Activated naive CD4-positive, alpha-beta T cell treated with anti-CD3 and anti-CD28 coated beads, Interleukin-2, amount 50 U/mL, for 72 hours (primary cell): ENCODE measurements around the gene DGKI. TPM values are rescaled to one million over a fixed set of nuclear protein-coding genes. Genes with fewer than 3 reads are reported as not detected.

Experiments
- ATAC-seq, 2 donors: fragments of 150-1000 bp; cut with Tn5 transposase; 2 replicates each; pipeline ENCODE4 v1.10.0; 2021; ENCODE audit warnings: mild to moderate bottlenecking in 2 of 2, moderate library complexity in 2 of 2
- DNase-seq, 2 donors: peaks; one replicate each; pipeline ENCODE4 v3.0.0; 2021 to 2022; ENCODE audit warnings: low spot score in 2 of 2
- H3K27ac Mint-ChIP-seq, 2 donors: one replicate each; pipeline ENCODE4 v1.8.0; 2022; ENCODE audit warnings: mild to moderate bottlenecking in 2 of 2, mixed read lengths in 2 of 2
- H3K36me3 Mint-ChIP-seq, 2 donors: one replicate each; pipeline ENCODE4 v1.8.0; 2022; ENCODE audit warnings: mixed read lengths in 2 of 2
- H3K9me3 Mint-ChIP-seq, 2 donors: one replicate each; pipeline ENCODE4 v1.8.0; 2022; ENCODE audit warnings: mixed read lengths in 2 of 2
- total RNA-seq, 2 donors: library from RNA; stranded (reverse); gene quantifications; one replicate each; pipeline ENCODE4 v1.2.3, GENCODE V29; 2022

DGKI gene
- total RNA-seq, 2 donors from 2014 or later: 0.71 to 16.8 TPM

GRCh38 chr7:137547485-137547884, 299.3 kb downstream of the DGKI start:
- DNase-seq (no peak), ATAC-seq (no peak)
- H3K27ac Mint-ChIP-seq: no peak overlapping the region

DNA sequence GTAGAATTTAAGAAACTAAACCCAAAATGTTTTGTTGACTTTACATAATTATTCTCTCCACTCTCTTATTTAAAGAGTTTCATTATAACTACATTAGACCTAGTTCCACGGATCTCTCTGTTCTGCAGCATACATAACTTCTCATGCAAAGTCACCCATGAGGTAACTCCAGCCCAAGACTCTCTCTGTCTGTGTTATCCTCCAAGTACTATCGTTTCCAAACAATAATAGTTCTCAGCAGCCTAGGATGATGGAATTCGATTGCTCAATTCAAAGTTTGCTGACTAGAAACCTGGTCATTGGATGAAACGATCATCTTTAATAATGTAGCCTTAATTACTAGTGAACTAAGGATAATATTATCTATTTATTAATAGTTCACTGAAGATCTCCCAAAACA, 300.1 kb downstream of the DGKI start:
- peaks cover 3 to 9% of the 10 kb centered on the region in 2 donors for H3K9me3 Mint-ChIP-seq
- no peak overlapping the region for H3K27ac Mint-ChIP-seq
- DNase-seq (no peak), ATAC-seq (no peak)
- peaks cover 0 to 4% of the 10 kb centered on the region in 2 donors for H3K36me3 Mint-ChIP-seq

More at GRCh38 chr7:137547485-137547884, 299.3 kb downstream of the DGKI start:
- Mint-ChIP-seq H3K9me3 (peaks cover 3 to 9% of the 10 kb centered on the region in 2 donors), H3K36me3 (peaks cover 0 to 4% of the 10 kb centered on the region in 2 donors)

DNA sequence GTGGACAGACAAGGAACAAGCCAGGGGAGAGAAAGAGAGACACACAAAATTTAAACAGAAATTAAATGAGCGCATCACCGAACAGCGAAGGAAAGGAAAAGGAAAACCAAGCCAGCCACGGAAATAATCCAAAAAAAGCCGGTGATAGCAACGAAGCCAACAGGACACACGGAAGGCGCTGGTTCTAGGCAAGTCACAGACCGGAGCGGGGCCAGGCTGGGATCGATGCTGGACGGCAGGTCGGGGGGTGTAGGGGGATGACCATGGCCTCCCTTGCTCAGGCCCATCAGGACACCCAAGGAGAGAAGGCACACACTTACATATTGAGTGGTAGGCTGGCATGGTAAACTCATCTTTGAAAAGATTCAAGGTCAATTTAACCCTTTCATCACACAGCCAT, 300.8 kb downstream of the DGKI start:
- H3K9me3 Mint-ChIP-seq: peaks cover 3 to 9% of the 10 kb centered on the region in 2 donors
- DNase-seq (no peak), ATAC-seq (no peak)
- H3K27ac Mint-ChIP-seq: no peak overlapping the region
- H3K36me3 Mint-ChIP-seq: peaks cover 0 to 4% of the 10 kb centered on the region in 2 donors

DNA sequence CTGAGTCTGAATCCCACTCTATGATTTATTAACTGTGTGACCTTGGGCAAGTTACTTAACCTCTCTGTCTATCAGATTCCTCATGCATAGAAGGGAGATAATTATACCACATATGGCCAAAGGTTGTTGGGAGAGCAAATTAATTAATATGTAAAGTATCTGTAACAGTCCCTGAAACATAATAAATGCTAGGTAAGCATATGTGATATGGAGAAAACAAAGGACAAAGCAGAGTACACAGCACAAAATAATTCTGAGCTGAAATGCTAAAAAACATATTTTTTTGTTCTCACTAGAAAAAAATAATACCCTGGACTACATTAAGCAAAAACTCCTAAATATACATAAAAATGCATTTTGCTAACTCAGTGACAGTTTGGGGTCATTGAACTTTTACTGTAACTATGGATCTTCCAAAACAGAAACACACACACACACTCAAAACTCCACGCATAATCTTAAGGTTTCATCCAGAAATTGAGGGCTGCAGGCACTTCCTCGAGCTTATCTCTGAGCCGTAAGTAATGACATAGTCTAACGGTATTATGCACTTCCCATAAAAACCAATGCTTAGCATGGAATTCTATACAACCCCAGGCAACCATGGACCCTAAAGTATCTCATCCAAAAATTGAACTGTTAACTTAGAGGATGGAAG, 301.6 kb downstream of the DGKI start:
- Mint-ChIP-seq H3K36me3 (peaks cover 0 to 4% of the 10 kb centered on the region in 2 donors), H3K27ac (no peak overlapping the region)
- DNase-seq: no peak

DNA sequence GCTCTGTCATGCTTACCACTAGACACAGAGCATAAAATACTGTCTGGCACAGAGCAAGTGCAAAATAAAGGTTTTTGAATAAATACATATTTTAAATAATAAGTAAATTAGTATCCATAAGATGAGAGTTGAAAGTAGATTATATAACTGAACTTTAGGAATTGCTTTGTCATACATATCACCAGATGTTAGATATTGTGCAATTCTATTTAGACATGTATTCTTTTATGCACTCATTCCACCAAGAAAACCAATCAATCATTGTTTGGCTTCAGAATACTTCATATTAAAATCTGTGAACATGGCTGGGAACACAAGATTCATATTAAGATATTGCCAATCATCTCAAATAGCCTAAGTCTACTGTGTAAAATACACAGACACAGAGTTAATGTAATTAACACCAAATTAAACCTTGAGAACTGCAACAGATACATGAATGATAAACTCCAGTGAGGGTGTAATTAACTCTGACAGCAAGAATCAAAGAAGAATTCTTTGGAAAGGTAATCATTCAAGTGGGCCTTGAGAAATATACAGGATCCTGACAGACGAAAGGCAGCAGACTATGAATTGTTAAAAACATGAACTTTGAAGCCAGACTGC, 302.2 kb downstream of the DGKI start:
- Mint-ChIP-seq H3K36me3 (peaks cover 0 to 4% of the 10 kb centered on the region in 2 donors), H3K27ac (no peak overlapping the region), H3K9me3 (peaks cover 3 to 6% of the 10 kb centered on the region in 2 donors)
- ATAC-seq (no peak), DNase-seq (no peak)

More for the DNA sequence above, 301.6 kb downstream of the DGKI start:
- no peak for ATAC-seq
- H3K9me3 Mint-ChIP-seq: peaks cover 3 to 5% of the 10 kb centered on the region in 2 donors

DNA sequence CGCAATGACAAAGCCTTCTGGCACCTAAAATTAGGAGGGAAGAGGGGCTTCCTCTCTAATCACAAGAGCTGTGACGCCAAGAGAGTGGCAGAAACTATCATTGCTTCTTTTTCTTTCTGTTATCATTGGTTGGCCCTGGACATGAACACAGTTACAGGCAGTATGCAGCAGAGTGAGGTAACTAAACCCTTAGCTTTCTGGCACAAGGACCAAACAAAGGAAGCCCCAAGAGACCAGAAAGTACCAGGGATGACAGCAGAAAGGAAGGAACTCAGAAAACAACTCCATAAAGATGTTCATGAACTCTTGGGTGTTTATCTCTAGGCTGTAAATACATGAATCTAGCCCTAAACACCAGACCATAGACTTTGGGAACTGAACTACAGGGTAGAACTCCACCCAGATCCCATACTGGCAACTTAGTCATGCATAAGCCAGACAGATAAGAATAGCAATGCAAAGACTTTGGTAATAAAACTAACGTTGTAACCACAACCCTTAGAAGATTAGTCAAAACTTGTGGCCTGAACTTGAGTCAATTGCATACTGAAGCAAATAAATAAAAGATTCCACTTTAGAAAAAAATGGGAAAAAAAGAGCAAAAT, 307.6 kb downstream of the DGKI start:
- Mint-ChIP-seq H3K9me3 (peaks cover 0 to 4% of the 10 kb centered on the region in 2 donors), H3K27ac (no peak overlapping the region), H3K36me3 (no peaks in the 10 kb centered on the region)
- no peak for DNase-seq
- no peak for ATAC-seq

DNA sequence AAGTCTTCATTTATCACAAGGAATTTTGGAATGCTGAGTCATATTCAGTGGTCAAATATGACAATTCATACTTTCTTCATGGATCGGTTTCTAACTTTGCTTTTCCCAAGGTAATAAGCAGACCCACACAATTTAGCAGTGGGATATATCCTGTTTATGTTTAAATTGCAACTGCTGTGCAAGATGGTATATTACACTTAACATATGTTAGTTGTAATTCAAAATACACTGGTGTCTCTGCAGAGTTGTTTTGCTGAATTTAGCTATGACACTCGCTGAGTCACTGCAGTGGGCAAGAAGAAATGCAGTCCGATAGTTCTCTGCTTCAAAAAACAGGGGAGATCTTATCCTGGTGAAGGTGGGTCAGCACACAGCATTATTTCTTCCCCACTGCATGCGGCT, 308.4 kb downstream of the DGKI start:
- peaks cover 0 to 4% of the 10 kb centered on the region in 2 donors for H3K9me3 Mint-ChIP-seq
- H3K27ac Mint-ChIP-seq: no peak overlapping the region
- DNase-seq: no peak
- ATAC-seq: no peak
- no peaks in the 10 kb centered on the region for H3K36me3 Mint-ChIP-seq

DNA sequence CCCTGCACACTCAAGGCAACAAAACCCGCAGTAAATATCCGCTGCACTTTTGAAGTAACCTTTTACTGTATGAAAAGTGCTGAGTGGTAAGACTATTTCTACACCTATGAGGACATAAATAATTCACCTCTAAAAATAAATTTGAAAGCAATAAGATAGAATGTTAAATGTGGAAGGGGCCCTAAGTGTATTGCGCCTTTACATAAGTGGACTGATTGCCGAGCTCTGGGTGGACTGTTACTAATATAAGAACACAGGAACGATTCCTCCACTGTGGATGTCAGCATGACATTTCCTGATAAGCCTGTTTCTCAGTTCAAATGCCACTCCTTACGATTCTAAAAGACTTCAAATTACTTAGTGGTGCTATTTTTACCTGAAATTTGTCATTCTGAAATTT, 311.2 kb downstream of the DGKI start:
- Mint-ChIP-seq H3K9me3 (peaks cover 0 to 4% of the 10 kb centered on the region in 2 donors), H3K27ac (no peak overlapping the region), H3K36me3 (no peaks in the 10 kb centered on the region)
- DNase-seq (no peak), ATAC-seq (no peak)

- H3K9me3 Mint-ChIP-seq: peaks cover 6 to 7% of the 10 kb centered on the region in 2 donors
- DNase-seq (no peak), ATAC-seq (no peak)
- no peak overlapping the region for H3K27ac Mint-ChIP-seq
- H3K36me3 Mint-ChIP-seq: no peaks in the 10 kb centered on the region
Measured at GRCh38 chr7:137531671-137532070, 315.1 kb downstream of the DGKI start.

GRCh38 chr7:137527634-137528033, 319.1 kb downstream of the DGKI start:
- ATAC-seq (no peak), DNase-seq (no peak)
- no peak overlapping the region for H3K27ac Mint-ChIP-seq
- H3K9me3 Mint-ChIP-seq: peaks cover 6 to 9% of the 10 kb centered on the region in 2 donors
- H3K36me3 Mint-ChIP-seq: no peaks in the 10 kb centered on the region

DNA sequence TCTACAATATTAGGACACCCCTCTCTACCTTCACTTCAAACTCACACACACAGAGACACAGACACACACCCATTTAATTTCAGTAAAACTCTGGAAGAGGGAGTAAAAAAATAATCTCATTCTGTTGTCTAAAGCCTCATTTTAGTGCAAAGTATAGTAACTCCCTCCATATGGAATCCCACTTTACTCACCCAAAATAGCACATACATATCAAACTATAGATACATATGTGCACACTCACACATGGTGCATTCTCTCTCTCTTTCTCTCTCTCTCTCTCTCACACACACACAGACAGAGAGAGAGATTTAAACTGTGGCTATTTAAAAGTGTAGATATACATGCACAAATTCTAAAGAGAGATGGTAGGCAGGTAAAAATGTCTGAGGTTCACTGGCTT, 323.6 kb downstream of the DGKI start:
- Mint-ChIP-seq H3K36me3 (no peaks in the 10 kb centered on the region), H3K9me3 (peaks cover 0 to 5% of the 10 kb centered on the region in 2 donors), H3K27ac (no peak overlapping the region)
- ATAC-seq: no peak
- DNase-seq: no peak

DNA sequence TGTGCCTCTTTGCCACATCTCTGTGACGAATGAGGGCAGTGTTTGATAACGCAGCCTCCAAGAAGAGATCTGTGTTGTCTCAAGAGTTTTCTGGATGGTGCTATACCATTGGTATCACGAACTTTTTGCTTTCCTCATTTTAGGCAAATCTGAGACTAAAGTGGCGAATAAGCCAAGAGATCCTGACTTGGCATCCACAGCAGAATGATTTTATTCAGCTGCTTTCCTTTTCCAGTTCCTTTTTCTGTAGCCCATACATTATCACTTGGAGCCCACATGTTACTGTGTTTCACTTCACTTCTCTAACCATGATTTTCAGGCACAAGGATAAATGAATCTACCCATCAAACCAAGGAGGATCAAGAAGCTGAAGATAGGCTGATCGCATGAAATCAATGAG, 325.3 kb downstream of the DGKI start:
- no peaks in the 10 kb centered on the region for H3K36me3 Mint-ChIP-seq
- no peak overlapping the region for H3K27ac Mint-ChIP-seq
- ATAC-seq: no peak
- H3K9me3 Mint-ChIP-seq: peaks cover 0 to under 1% of the 10 kb centered on the region in 2 donors
- no peak for DNase-seq

DNA sequence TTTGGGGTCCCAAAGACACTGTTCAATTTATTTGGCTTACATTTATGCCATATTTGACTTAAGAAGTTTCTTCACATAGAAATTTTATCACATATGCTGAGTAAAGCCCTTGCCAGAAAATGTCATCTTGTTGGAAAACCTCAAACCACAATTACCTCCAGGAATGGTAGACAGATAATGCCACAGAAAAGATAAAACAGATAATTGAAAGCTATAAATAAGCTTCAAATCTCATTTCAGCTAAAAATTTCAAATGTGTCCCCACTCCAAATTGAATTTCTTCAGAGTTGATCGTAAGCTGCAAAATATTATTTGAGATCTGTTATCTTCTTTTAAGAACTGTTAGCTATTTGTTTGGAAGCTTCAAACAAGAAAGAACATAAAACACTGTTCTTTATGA, 326.8 kb downstream of the DGKI start:
- Mint-ChIP-seq H3K27ac (no peak overlapping the region), H3K9me3 (peaks cover 0 to 2% of the 10 kb centered on the region in 2 donors), H3K36me3 (no peaks in the 10 kb centered on the region)
- ATAC-seq: no peak
- DNase-seq: no peak

DNA sequence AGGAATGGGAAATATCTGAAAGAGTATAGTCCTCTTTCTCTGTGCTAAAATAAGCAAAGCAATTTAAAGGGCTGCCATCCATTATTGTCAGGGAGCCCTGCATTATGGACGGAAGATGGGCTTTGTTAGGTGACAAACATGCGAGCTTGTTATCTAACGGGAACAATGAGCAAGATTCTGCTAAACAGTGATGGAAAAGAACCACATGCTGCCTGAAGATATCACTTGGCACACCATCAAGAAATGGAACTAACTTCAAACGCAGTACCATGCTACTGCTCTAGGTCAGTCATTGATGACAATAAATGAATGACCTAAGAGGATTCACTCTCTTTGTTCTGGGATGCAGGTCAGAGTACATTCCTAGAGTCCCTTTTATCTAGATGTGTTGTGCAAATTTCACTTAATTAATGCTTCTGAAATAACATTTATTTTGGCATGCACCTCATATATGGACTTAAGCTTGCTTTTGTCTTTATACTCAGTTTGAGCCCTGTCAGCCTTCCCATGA, 327.5 kb downstream of the DGKI start:
- Mint-ChIP-seq H3K27ac (no peak overlapping the region), H3K9me3 (peaks cover 6 to 9% of the 10 kb centered on the region in 2 donors)
- no peak for ATAC-seq

DNA sequence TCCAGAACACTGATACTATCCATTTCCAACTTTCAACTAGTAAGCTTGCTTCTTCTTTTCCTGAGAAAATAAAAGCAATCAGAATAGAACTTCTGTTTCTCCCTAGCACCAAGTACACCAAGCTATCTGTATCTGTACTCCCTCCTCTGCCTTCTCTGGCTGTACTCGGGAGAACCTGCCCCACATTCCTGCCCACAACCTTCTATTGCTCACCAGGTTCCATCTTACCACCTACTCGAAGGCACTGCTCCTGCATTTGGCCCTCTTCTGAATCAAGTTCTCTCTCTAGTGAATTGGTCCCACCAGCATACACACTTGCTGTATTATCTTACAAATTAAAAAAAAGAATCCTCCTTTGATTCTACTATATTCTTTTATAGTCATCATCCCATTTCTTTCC, 333.7 kb downstream of the DGKI start:
- H3K9me3 Mint-ChIP-seq: peaks cover 16 to 20% of the 10 kb centered on the region in 2 donors
- no peak for DNase-seq
- ATAC-seq: no peak
- no peak overlapping the region for H3K27ac Mint-ChIP-seq
- H3K36me3 Mint-ChIP-seq: no peaks in the 10 kb centered on the region

More for the DNA sequence above, 327.5 kb downstream of the DGKI start:
- DNase-seq: no peak
- H3K36me3 Mint-ChIP-seq: no peaks in the 10 kb centered on the region

DNA sequence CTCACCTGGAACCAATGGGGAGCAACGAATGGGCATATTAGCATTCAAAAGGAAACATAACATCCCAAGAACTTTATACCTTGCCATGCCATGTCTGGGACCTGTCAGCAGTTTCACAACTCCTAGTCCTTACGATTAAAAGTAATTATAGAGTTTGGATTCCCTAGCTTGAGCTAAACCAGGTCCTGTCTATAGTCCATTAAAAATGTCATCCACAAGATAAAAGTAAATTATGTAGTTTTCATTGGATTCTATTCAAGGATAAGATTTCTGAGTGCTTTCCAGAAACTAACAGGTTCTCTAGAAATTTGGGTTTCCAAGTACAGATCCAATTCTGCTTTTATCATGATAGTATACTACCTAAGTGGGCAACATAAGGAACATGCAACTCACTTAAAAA, 339.7 kb downstream of the DGKI start:
- Mint-ChIP-seq H3K36me3 (no peaks in the 10 kb centered on the region), H3K27ac (no peak overlapping the region), H3K9me3 (peaks cover 21 to 23% of the 10 kb centered on the region in 2 donors)
- DNase-seq (no peak), ATAC-seq (no peak)

DNA sequence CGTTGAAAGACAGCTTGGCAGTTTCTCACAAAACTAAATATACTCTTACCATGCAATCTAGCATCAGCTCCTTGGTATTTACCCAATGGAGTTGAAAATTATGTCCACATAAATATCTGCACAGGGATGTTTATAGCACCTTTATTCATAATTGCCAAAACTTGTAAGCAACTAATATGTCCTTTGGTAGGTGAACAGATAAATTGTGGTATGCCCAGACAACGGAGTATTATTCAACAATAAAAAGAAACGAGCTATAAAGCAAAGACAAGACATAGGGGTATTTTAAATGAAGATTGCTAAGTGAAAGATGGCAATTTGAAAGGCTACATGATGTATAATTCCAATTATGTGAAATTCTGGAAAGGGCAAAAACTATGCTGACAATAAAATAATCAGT, 340.7 kb downstream of the DGKI start:
- Mint-ChIP-seq H3K27ac (no peak overlapping the region), H3K9me3 (peaks cover 24 to 26% of the 10 kb centered on the region in 2 donors), H3K36me3 (no peaks in the 10 kb centered on the region)
- ATAC-seq (no peak), DNase-seq (no peak)
